Spinal cord (tissue), 10 donors: ENCODE measurements around the gene GPS2. TPM values are rescaled to one million over a fixed set of nuclear protein-coding genes. Genes with fewer than 3 reads are reported as not detected.
"Not testable (repeated sequence)": the region's sequence is repeated elsewhere in the genome, so short reads cannot be mapped to it uniquely, and the experiment has no call there.

ENCODE experiments used
- DNase-seq, 6 donors: peaks; one replicate each; pipeline versions ENCODE4 v3.0.0 to v3.0.0-alpha.2; 2013 to 2015; ENCODE audit warnings: low spot score in 6 of 6, low read depth in 4 of 6
- H3K27ac ChIP-seq: one replicate; pipeline ENCODE4 v1.5.1; 2013; ENCODE audit warnings: low read depth, low read length, control low read depth
- H3K27me3 ChIP-seq: one replicate; pipeline ENCODE4 v1.6.1; 2013; ENCODE audit warnings: low read length; ENCODE audit not compliant: control insufficient read depth, insufficient read depth
- H3K36me3 ChIP-seq: one replicate; pipeline ENCODE4 v1.6.1; 2013; ENCODE audit warnings: low read length; ENCODE audit not compliant: control insufficient read depth, insufficient read depth
- H3K4me1 ChIP-seq: one replicate; pipeline ENCODE4 v1.6.1; 2013; ENCODE audit warnings: low read length; ENCODE audit not compliant: control insufficient read depth, insufficient read depth
- H3K4me3 ChIP-seq: one replicate; pipeline ENCODE4 v1.5.1; 2013; ENCODE audit warnings: low read depth, low read length, control low read depth
- H3K9me3 ChIP-seq: one replicate; pipeline ENCODE4 v1.6.1; 2013; ENCODE audit warnings: low read length; ENCODE audit not compliant: control insufficient read depth, insufficient read depth
- WGBS: methylation state at CpG from one replicate; pipeline ENCODE4 v1.1.5; 2013; ENCODE audit warnings: missing lambda C conversion rate; ENCODE audit not compliant: insufficient coverage; 5-methylcytosine and 5-hydroxymethylcytosine counted together
- polyA plus RNA-seq, 2 donors: library from polyadenylated mRNA; unstranded; fragments of 120-200 nt; gene quantifications; one replicate each; pipeline ENCODE4 v1.2.1, GENCODE V29; 2013; ENCODE audit not compliant: insufficient read length in 2 of 2
- total RNA-seq, 2 donors: library from RNA; depleted of rRNA in 1 of 2; stranded (reverse); fragments of 120-200 nt in 1 of 2; fragments of >200 nt in 1 of 2; gene quantifications; one replicate each; pipeline versions ENCODE4 v1.2.3 to v1.2.4, GENCODE V29; 2013 to 2014
- donor health status: healthy.

GPS2 gene
- total and polyA plus RNA-seq, 4 donors, result 19.2 to 99.4 (median 81.9) TPM

- H3K4me3 ChIP-seq, result no peak overlapping the region
- 100% methylated on average over 1 of the region's 2 CpGs for WGBS
- H3K27ac ChIP-seq, result no peak overlapping the region
- H3K27me3 ChIP-seq, result no peaks in the 10 kb centered on the region
- no peak for DNase-seq
- no peaks in the 10 kb centered on the region for H3K36me3 ChIP-seq
- H3K4me1 ChIP-seq, result peaks cover 2% of the 10 kb centered on the region
- H3K9me3 ChIP-seq, result no peaks in the 10 kb centered on the region
Observed at GRCh38 chr17:7340179-7340578, 25.0 kb upstream of the GPS2 start.

- not testable (repeated sequence) for H3K4me1 ChIP-seq, DNase-seq, H3K27ac ChIP-seq, H3K27me3 ChIP-seq, H3K36me3 ChIP-seq, H3K9me3 ChIP-seq, H3K4me3 ChIP-seq
- WGBS, result 80% methylated on average over 7 of the region's 7 CpGs
Observed at GRCh38 chr17:7337600-7337999, 22.4 kb upstream of the GPS2 start.

DNA sequence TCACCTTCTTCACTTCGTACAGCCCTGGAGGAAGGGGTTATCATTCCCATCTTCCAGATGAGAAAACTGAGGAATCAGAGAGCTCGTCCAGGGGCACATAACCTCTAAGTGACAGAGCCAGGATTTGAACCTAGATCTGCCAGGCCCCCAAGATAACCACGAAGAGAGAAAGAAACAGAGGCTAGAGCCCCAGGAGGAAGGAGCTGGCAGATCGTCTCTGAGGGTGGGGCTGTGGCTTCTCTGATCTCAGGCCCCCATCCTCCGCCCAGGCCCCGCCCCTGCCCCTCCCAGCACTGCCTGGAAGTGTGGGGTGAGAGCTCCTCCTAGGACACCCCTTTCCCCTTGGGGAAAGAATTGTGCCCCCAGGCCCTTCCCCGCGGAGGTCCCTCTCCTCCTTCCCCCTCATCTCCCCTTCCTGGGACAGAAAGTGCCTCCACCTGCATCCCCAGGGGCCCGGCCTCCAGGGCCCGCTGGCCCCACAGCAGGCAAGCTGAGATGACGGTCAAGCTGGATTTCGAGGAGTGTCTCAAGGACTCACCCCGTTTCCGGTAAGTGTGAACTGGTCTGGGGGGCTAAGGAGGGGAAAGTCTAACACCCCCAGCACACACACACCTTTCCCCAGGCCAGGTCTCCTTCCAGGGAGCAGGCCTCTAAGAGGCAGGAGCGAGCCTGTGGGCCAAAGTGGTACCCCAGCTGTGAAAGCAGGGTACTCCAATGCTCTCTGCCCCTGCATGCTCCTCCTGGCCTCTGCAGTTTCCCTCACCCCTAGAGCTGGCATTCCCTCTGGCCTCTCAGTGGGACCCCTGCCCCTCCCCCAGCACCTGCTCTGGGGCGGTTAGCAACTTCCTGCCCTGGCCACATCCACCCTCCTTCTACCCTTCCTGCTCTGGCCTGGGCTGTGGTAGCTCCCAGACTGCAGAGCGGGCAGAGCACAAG is 21.3 kb upstream of the GPS2 start, which contains the start of gene ACAP1:
Gene ACAP1 (plus strand): TSS at position 290 of the 936 bp plus-strand sequence. CDS start 206 bp downstream, at position 496.
- H3K27me3 ChIP-seq, result no peaks in the 10 kb centered on the region
- no peaks in the 10 kb centered on the region for H3K9me3 ChIP-seq
- H3K4me1 ChIP-seq, result peaks cover 2% of the 10 kb centered on the region
- no peak within 1 kb of the TSS for H3K4me3 ChIP-seq
- H3K27ac ChIP-seq, result no peak within 1 kb of the TSS
- 41% methylated on average over 6 of the region's 17 CpGs for WGBS
- H3K36me3 ChIP-seq, result no peaks in the 10 kb centered on the region
- DNase-seq, result no peak

DNA sequence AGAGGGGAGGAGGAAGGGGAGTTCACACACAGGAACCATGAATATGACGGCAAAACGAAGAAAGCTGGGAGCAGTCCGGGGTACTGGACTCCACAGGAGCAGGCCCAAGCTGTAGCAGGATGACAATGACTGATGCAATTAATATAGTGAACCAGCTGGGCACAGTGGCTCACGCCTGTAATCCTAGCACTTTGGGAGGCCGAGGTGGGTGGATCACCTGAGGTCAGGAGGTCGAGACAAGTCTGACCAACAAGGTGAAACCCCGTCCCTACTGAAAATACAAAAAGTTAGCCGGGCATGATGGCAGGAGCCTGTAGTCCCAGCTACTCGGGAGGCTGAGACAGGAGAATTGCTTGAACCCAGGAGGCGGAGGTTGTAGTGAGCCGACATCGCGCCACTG is 20.6 kb upstream of the GPS2 start:
- DNase-seq, H3K9me3 ChIP-seq, H3K27me3 ChIP-seq, H3K36me3 ChIP-seq, H3K27ac ChIP-seq, H3K4me3 ChIP-seq, H3K4me1 ChIP-seq: not testable (repeated sequence)
- WGBS, result 70% methylated on average over 10 of the region's 13 CpGs

GRCh38 chr17:7334938-7335538 is 19.9 kb upstream of the GPS2 start:
- Histone ChIP-seq H3K27me3 (no peaks in the 10 kb centered on the region), H3K36me3 (no peaks in the 10 kb centered on the region), H3K4me1 (peaks cover 11% of the 10 kb centered on the region), H3K4me3 (no peak overlapping the region), H3K27ac (no peak overlapping the region), H3K9me3 (no peaks in the 10 kb centered on the region)
- no peak for DNase-seq
- 80% methylated on average over 1 of the region's 3 CpGs for WGBS

- 44% methylated on average over 7 of the region's 14 CpGs for WGBS
- not testable (repeated sequence) for H3K27ac ChIP-seq, H3K36me3 ChIP-seq, H3K4me3 ChIP-seq, H3K9me3 ChIP-seq, H3K27me3 ChIP-seq, DNase-seq
- peaks cover 25% of the 10 kb centered on the region for H3K4me1 ChIP-seq
Observed at GRCh38 chr17:7332600-7333069, 17.5 kb upstream of the GPS2 start.

DNA sequence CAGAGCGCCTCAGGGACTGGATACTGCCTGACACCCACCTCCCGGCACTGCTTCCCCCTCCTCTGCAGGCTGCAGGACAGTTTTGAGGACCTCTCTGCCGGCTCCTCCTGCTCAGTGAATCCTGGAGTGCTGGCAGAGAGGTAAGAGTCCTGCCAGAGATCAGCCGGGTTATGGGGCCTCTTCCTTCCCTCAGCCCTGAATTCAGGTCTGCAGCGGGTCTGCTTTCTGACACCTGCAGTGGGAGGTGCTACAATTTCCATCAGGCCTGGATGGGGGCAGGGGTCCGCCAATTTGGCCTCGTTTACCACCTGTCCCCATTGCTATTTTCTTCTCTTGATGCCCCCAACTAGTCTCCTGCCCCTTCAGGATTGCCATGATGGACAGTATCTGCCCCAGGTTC is 17.0 kb upstream of the GPS2 start:
- DNase-seq, result no peak
- H3K9me3 ChIP-seq, result no peaks in the 10 kb centered on the region
- no peak overlapping the region for H3K4me3 ChIP-seq
- peaks cover 29% of the 10 kb centered on the region for H3K4me1 ChIP-seq
- H3K27ac ChIP-seq, result no peak overlapping the region
- WGBS, result 67% methylated on average over 5 of the region's 7 CpGs
- no peaks in the 10 kb centered on the region for H3K27me3 ChIP-seq
- peaks cover 7% of the 10 kb centered on the region for H3K36me3 ChIP-seq

DNA sequence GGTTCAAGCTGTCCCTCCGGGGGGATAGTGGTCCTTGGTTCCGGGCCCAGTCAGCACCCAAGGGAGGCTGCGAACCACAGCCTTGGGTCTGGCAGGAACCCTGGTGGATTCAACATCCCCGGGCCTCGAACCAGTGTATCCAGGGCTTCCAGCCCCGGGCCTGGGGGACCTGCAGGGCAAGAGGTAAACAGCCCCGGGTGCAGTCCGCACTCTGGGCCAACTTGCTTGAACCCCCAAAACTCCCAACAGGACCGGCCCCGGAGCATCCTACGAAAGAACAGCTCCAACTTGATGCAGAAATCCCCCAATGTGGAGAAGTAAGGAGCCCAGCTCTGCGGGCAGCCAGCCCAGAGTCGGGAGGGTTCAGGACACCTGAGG is 15.5 kb upstream of the GPS2 start:
- Histone ChIP-seq H3K27me3 (no peaks in the 10 kb centered on the region), H3K36me3 (peaks cover 21% of the 10 kb centered on the region), H3K4me3 (peak overlapping the region; percentile 91), H3K9me3 (no peaks in the 10 kb centered on the region), H3K27ac (peak overlapping the region; percentile 99), H3K4me1 (peaks cover 27% of the 10 kb centered on the region)
- DNase-seq, result no peak
- 49% methylated on average over 9 of the region's 13 CpGs for WGBS

GRCh38 chr17:7329997-7330637 is 15.0 kb upstream of the GPS2 start:
- Histone ChIP-seq H3K4me1 (peaks cover 27% of the 10 kb centered on the region), H3K27ac (peak overlapping the region; percentile 99), H3K36me3 (peaks cover 26% of the 10 kb centered on the region), H3K27me3 (no peaks in the 10 kb centered on the region), H3K9me3 (no peaks in the 10 kb centered on the region), H3K4me3 (peak overlapping the region; percentile 91)
- peak in 4 of 6 donors; percentile 71 to 96 (median 84) for DNase-seq
- under 1% methylated on average over 34 of the region's 34 CpGs for WGBS
